Fibroblast of the aortic adventitia (primary cell): ENCODE measurements around the gene AUTS2. TPM values are rescaled to one million over a fixed set of nuclear protein-coding genes. Genes with fewer than 3 reads are reported as not detected.

Experiments
- DNase-seq: peaks from one replicate; pipeline ENCODE4 v3.0.0-alpha.2; 2010; ENCODE audit warnings: low read depth
- H3K4me3 ChIP-seq: 2 replicates; pipeline ENCODE4 v1.5.1; 2011; ENCODE audit warnings: low read depth, mild to moderate bottlenecking, control low read depth, low read length, moderate library complexity
- CTCF ChIP-seq: IDR thresholded peaks from 2 replicates; pipeline ENCODE4 v1.5.1; 2011; ENCODE audit warnings: mild to moderate bottlenecking, low read length, control low read depth, inconsistent platforms; ENCODE audit not compliant: insufficient read depth
- total RNA-seq: library from RNA; depleted of rRNA; stranded (reverse); fragments of >200 nt; gene quantifications from 2 replicates; pipeline ENCODE4 v1.2.3, GENCODE V29; 2012; ENCODE audit warnings: low replicate concordance

AUTS2 gene
- total RNA-seq, 1 donor, result 10.7 TPM

- no peak for TF ChIP-seq CTCF
- no peak overlapping the region for H3K4me3 ChIP-seq
- no peak for DNase-seq
These were observed 803.8 kb downstream of the AUTS2 start for GRCh38 chr7:70402069-70402468.

- no peak overlapping the region for H3K4me3 ChIP-seq
- no peak for DNase-seq
- no peak for TF ChIP-seq CTCF
These were observed 807.0 kb downstream of the AUTS2 start for GRCh38 chr7:70405241-70405640.

GRCh38 chr7:70406186-70406949 is 808.1 kb downstream of the AUTS2 start:
- DNase-seq, result no peak
- no peak for TF ChIP-seq CTCF
- no peak overlapping the region for H3K4me3 ChIP-seq

- TF ChIP-seq CTCF, result no peak
- DNase-seq, result no peak
- no peak overlapping the region for H3K4me3 ChIP-seq
These were observed 808.6 kb downstream of the AUTS2 start for GRCh38 chr7:70406950-70407209.

GRCh38 chr7:70408477-70408876 is 810.2 kb downstream of the AUTS2 start:
- no peak for TF ChIP-seq CTCF
- no peak for DNase-seq
- no peak overlapping the region for H3K4me3 ChIP-seq

- DNase-seq, result no peak
- no peak overlapping the region for H3K4me3 ChIP-seq
- no peak for TF ChIP-seq CTCF
These were observed 810.6 kb downstream of the AUTS2 start for GRCh38 chr7:70408891-70409290.

GRCh38 chr7:70410134-70410750 is 812.0 kb downstream of the AUTS2 start:
- H3K4me3 ChIP-seq, result no peak overlapping the region
- no peak for TF ChIP-seq CTCF
- no peak for DNase-seq
